H1 (cell line): ENCODE measurements around the gene COL5A1. TPM values are rescaled to one million over a fixed set of nuclear protein-coding genes. Genes with fewer than 3 reads are reported as not detected.
A peak's percentile ranks its signal among the peaks of the same experiment; 100 is the strongest.

Experiments used
- CTCF ChIA-PET: fragments of 300-600 bp; sonication (Branson Sonifier 250); formaldehyde crosslinking; loops from one replicate; lab custom pipeline; 2021; ENCODE audit not compliant: partially characterized antibody; lab: Charles Lee
- POLR2A ChIA-PET: fragments of 300-600 bp; sonication (Branson Sonifier 250); formaldehyde crosslinking; loops from one replicate; lab custom pipeline; 2021; ENCODE audit warnings: inconsistent platforms; ENCODE audit not compliant: partially characterized antibody; lab: Charles Lee
- DNase-seq, 2 experiments: peaks; one replicate each; pipeline versions ENCODE4 v3.0.0 to v3.0.0-alpha.2; 2010 to 2022; ENCODE audit warnings: low spot score in 2 of 2, low read depth in 1 of 2, mixed read lengths in 1 of 2
- FAIRE-seq: peaks from 2 replicates; lab custom pipeline; 2011; peaks lifted over from hg19 to GRCh38; lab: Jason Lieb, UNC
- H2AFZ ChIP-seq: 2 replicates; pipeline ENCODE4 v1.8.1; 2012; ENCODE audit warnings: low read length, inconsistent platforms
- H2AK5ac ChIP-seq: 2 replicates; pipeline ENCODE4 v1.6.1; 2013; ENCODE audit warnings: low read depth, low read length
- H2BK120ac ChIP-seq: replicated peaks from 2 replicates; pipeline ENCODE3; 2013; ENCODE audit warnings: low read depth, low read length, inconsistent platforms
- H2BK12ac ChIP-seq: 2 replicates; pipeline ENCODE4 v1.6.1; 2013; ENCODE audit warnings: low read depth, low read length
- H2BK15ac ChIP-seq: 2 replicates; pipeline ENCODE4 v1.6.1; 2013; ENCODE audit warnings: low read length
- H2BK20ac ChIP-seq: 2 replicates; pipeline ENCODE4 v1.6.1; 2013; ENCODE audit warnings: low read length
- H2BK5ac ChIP-seq: 2 replicates; pipeline ENCODE4 v1.6.1; 2013; ENCODE audit warnings: low read depth, low read length
- H3K14ac ChIP-seq: 2 replicates; pipeline ENCODE4 v1.6.1; 2013; ENCODE audit warnings: inconsistent platforms; ENCODE audit not compliant: insufficient read length
- H3K18ac ChIP-seq: 2 replicates; pipeline ENCODE4 v1.6.1; 2013; ENCODE audit warnings: low read length; ENCODE audit errors: extremely low read depth
- H3K23ac ChIP-seq: 2 replicates; pipeline ENCODE4 v1.6.1; 2013; ENCODE audit warnings: inconsistent platforms; ENCODE audit not compliant: insufficient read length
- H3K23me2 ChIP-seq: 2 replicates; pipeline ENCODE4 v1.6.1; 2013; ENCODE audit warnings: low read depth, low read length
- H3K27ac ChIP-seq: 2 replicates; pipeline ENCODE4 v1.6.1; 2011; ENCODE audit warnings: low read depth, low read length, inconsistent platforms
- H3K27me3 ChIP-seq, 4 experiments: replicated peaks in 1 of 4; 1 replicate in 1 of 4; 2 replicates in 3 of 4; pipeline versions ENCODE4 v1.6.1 to v1.8.1; 2011 to 2013; ENCODE audit warnings: low read length in 3 of 4, mild to moderate bottlenecking in 3 of 4, inconsistent platforms in 2 of 4, mixed read lengths in 2 of 4, moderate library complexity in 1 of 4; ENCODE audit not compliant: control insufficient read depth in 3 of 4, insufficient read depth in 3 of 4; ENCODE audit errors: extremely low read depth in 1 of 4
- H3K36me3 ChIP-seq, 4 experiments: 2 replicates each; pipeline versions ENCODE4 v1.6.1 to v1.8.1; 2011 to 2013; ENCODE audit warnings: mild to moderate bottlenecking in 4 of 4, low read length in 3 of 4, moderate library complexity in 2 of 4, control low read depth in 1 of 4, inconsistent platforms in 1 of 4; ENCODE audit not compliant: insufficient read depth in 4 of 4, control insufficient read depth in 2 of 4
- H3K4ac ChIP-seq: replicated peaks from 2 replicates; pipeline ENCODE3; 2013; ENCODE audit warnings: low read length, low read depth, mixed read lengths, inconsistent platforms; ENCODE audit not compliant: insufficient read length
- H3K4me1 ChIP-seq, 4 experiments: replicated peaks in 1 of 4; 1 replicate in 1 of 4; 2 replicates in 3 of 4; pipeline versions ENCODE4 v1.6.1 to v1.8.1; 2011 to 2013; ENCODE audit warnings: low read length in 3 of 4, inconsistent platforms in 2 of 4, mixed read lengths in 1 of 4; ENCODE audit not compliant: insufficient read depth in 4 of 4, control insufficient read depth in 3 of 4
- H3K4me2 ChIP-seq, 2 experiments: 2 replicates each; pipeline versions ENCODE4 v1.6.1 to v1.8.1; 2011 to 2013; ENCODE audit warnings: low read depth in 2 of 2, low read length in 2 of 2, control low read depth in 1 of 2, inconsistent platforms in 1 of 2, mild to moderate bottlenecking in 1 of 2; ENCODE audit not compliant: insufficient read depth in 1 of 2
- H3K4me3 ChIP-seq, 4 experiments: fragments of 200-600, 300-600 bp in 1 of 4; sonication (generic), shearing (Covaris generic), sonication (Bioruptor Twin) in 1 of 4; 2 replicates each; pipeline versions ENCODE4 v1.5.1 to v1.8.1; 2011 to 2016; ENCODE audit warnings: low read length in 4 of 4, low read depth in 3 of 4, control low read depth in 2 of 4, inconsistent platforms in 2 of 4, mild to moderate bottlenecking in 2 of 4, mixed read lengths in 1 of 4, moderate library complexity in 1 of 4; ENCODE audit not compliant: insufficient read depth in 2 of 4; ENCODE audit errors: extremely low read depth in 1 of 4
- H3K56ac ChIP-seq: replicated peaks from 2 replicates; pipeline ENCODE3; 2013; ENCODE audit warnings: low read depth, mild to moderate bottlenecking, mixed read lengths, low read length, inconsistent platforms; ENCODE audit not compliant: insufficient read length
- H3K79me1 ChIP-seq: 2 replicates; pipeline ENCODE4 v1.6.1; 2013; ENCODE audit warnings: low read depth, low read length, control low read depth
- H3K79me2 ChIP-seq, 2 experiments: 2 replicates each; pipeline versions ENCODE4 v1.6.1 to v1.8.1; 2012 to 2013; ENCODE audit warnings: low read length in 2 of 2, mild to moderate bottlenecking in 2 of 2, inconsistent platforms in 1 of 2; ENCODE audit not compliant: insufficient read depth in 2 of 2, control insufficient read depth in 1 of 2
- H3K9ac ChIP-seq, 4 experiments: replicated peaks in 1 of 4; 1 replicate in 1 of 4; 2 replicates in 3 of 4; pipeline versions ENCODE4 v1.6.1 to v1.8.1; 2011 to 2013; ENCODE audit warnings: low read depth in 3 of 4, low read length in 3 of 4, control low read depth in 2 of 4, mild to moderate bottlenecking in 2 of 4, moderate library complexity in 2 of 4, inconsistent platforms in 1 of 4; ENCODE audit errors: extremely low read depth in 1 of 4
- H3K9me3 ChIP-seq, 2 experiments: 2 replicates each; pipeline versions ENCODE4 v1.6.1 to v1.8.1; 2012 to 2013; ENCODE audit warnings: mild to moderate bottlenecking in 2 of 2, moderate library complexity in 2 of 2, control low read depth in 1 of 2, inconsistent platforms in 1 of 2, low read depth in 1 of 2, low read length in 1 of 2, mixed read lengths in 1 of 2; ENCODE audit not compliant: insufficient read depth in 2 of 2
- H4K20me1 ChIP-seq, 2 experiments: replicated peaks in 1 of 2; 2 replicates each; pipeline versions ENCODE3 to v1.8.1; 2011 to 2013; ENCODE audit warnings: inconsistent platforms in 2 of 2, low read length in 2 of 2, mild to moderate bottlenecking in 1 of 2; ENCODE audit not compliant: insufficient read depth in 2 of 2, control insufficient read depth in 1 of 2
- H4K5ac ChIP-seq: 2 replicates; pipeline ENCODE4 v1.6.1; 2013; ENCODE audit warnings: low read length, low read depth, mixed read lengths, inconsistent platforms; ENCODE audit not compliant: insufficient read length
- H4K8ac ChIP-seq: 2 replicates; pipeline ENCODE4 v1.8.0; 2013; ENCODE audit warnings: mild to moderate bottlenecking, moderate library complexity, low read length, inconsistent platforms; ENCODE audit not compliant: insufficient read depth; ENCODE audit errors: extremely low read depth
- H4K91ac ChIP-seq: replicated peaks from 2 replicates; pipeline ENCODE3; 2013; ENCODE audit warnings: low read length, mixed read lengths, inconsistent platforms; ENCODE audit not compliant: insufficient read length
- CBX5 ChIP-seq: fragments of 300-800, 300-1000 bp; sonication (generic); IDR thresholded peaks from 2 replicates; pipeline ENCODE4 v1.7.1; 2016; ENCODE audit warnings: antibody characterized with exemption, low read length, low read depth
- CHD2 ChIP-seq: IDR thresholded peaks from 2 replicates; pipeline ENCODE4 v1.6.1; 2012; ENCODE audit warnings: low read length, improper control_type of control experiment
- GTF2F1 ChIP-seq: IDR thresholded peaks from 2 replicates; pipeline ENCODE4 v1.6.1; 2012; ENCODE audit warnings: low read depth, low read length, improper control_type of control experiment, borderline replicate concordance
- HDAC2 ChIP-seq, 2 experiments: fragments of 300-600 bp in 1 of 2; sonication (generic) in 1 of 2; IDR thresholded peaks; 2 replicates each; pipeline ENCODE4 v1.6.1; 2011 to 2012; ENCODE audit warnings: low read depth in 2 of 2, low read length in 2 of 2, mild to moderate bottlenecking in 2 of 2, moderate library complexity in 2 of 2, borderline replicate concordance in 1 of 2, inconsistent platforms in 1 of 2
- JUND ChIP-seq: IDR thresholded peaks from 2 replicates; pipeline ENCODE4 v1.6.1; 2011; ENCODE audit warnings: mild to moderate bottlenecking, improper control_type of control experiment, low read length
- NANOG ChIP-seq: IDR thresholded peaks from 2 replicates; pipeline ENCODE4 v1.6.1; 2011; ENCODE audit warnings: low read length, low read depth, mild to moderate bottlenecking, inconsistent platforms; ENCODE audit not compliant: insufficient read depth, poor library complexity, severe bottlenecking
- PHF8 ChIP-seq: fragments of 200-600 bp; sonication (generic); conservative IDR thresholded peaks from 2 replicates; pipeline ENCODE4 v1.7.1; 2012; ENCODE audit warnings: low read depth, mild to moderate bottlenecking, inconsistent platforms, low read length, moderate library complexity
- POLR2AphosphoS5 ChIP-seq: IDR thresholded peaks from 2 replicates; pipeline ENCODE4 v1.6.1; 2011; ENCODE audit warnings: low read depth, low read length
- SAP30 ChIP-seq: fragments of 300-600 bp; sonication (generic); IDR thresholded peaks from 2 replicates; pipeline ENCODE4 v1.7.1; 2012; ENCODE audit warnings: low read length, moderate library complexity, mild to moderate bottlenecking, inconsistent platforms; ENCODE audit not compliant: insufficient read depth, insufficient replicate concordance
- SP1 ChIP-seq: IDR thresholded peaks from 2 replicates; pipeline ENCODE4 v1.6.1; 2011; ENCODE audit warnings: low read depth, low read length
- SUZ12 ChIP-seq: fragments of 200-600 bp; sonication (generic); IDR thresholded peaks from 2 replicates; pipeline ENCODE4 v1.6.1; 2012; ENCODE audit warnings: mild to moderate bottlenecking, inconsistent platforms, low read length, moderate library complexity, mixed read lengths
- TCF12 ChIP-seq: IDR thresholded peaks from 2 replicates; pipeline ENCODE4 v1.6.1; 2011; ENCODE audit warnings: low read depth, mild to moderate bottlenecking, low read length
- ZNF274 ChIP-seq: IDR thresholded peaks from 2 replicates; pipeline ENCODE4 v1.7.0; 2012; ENCODE audit warnings: low read length, borderline replicate concordance; ENCODE audit errors: extremely low read depth
- WGBS, 2 experiments: shearing (Covaris generic) in 1 of 2; methylation state at CpG; one replicate each; pipeline versions ENCODE4 v1.1.6 to v1.1.7; 2013 to 2015; ENCODE audit warnings: low lambda C conversion rate in 2 of 2, mixed read lengths in 2 of 2, inconsistent platforms in 1 of 2, low coverage in 1 of 2, missing lambda C conversion rate in 1 of 2; ENCODE audit not compliant: insufficient replicate concordance in 2 of 2, insufficient coverage in 1 of 2, insufficient read length in 1 of 2; ENCODE audit errors: extremely low coverage in 1 of 2, missing lambda C conversion rate in 1 of 2; 5-methylcytosine and 5-hydroxymethylcytosine counted together
- polyA plus RNA-seq, 7 experiments: library from polyadenylated mRNA; depleted of rRNA in 3 of 7; stranded (reverse) in 5 of 7; unstranded in 2 of 7; fragments of >200 nt in 5 of 7; fragments of 200-250 nt in 2 of 7; gene quantifications; 1 replicate in 5 of 7; 2 replicates in 1 of 7; 4 replicates in 1 of 7; pipeline versions ENCODE4 v1.2.1 to v1.2.3, GENCODE V29; 2011 to 2013; ENCODE audit warnings: missing spikeins in 2 of 7, mixed read lengths in 2 of 7
- total RNA-seq: library from RNA; stranded (reverse); fragmentation: NEBNext Ultra II Directional; extraction: Animal tissue kit (Norgen Biotek cat#: 25700); gene quantifications from 2 replicates; pipeline ENCODE4 v1.2.1, GENCODE V29; 2021
- TF ChIP-seq, protein P1 (sequence below): IDR thresholded peaks from 2 replicates; pipeline ENCODE4 v1.6.1; 2011; ENCODE audit warnings: low read depth, mild to moderate bottlenecking, low read length; ENCODE audit not compliant: insufficient read depth

COL5A1 gene
- total and polyA plus RNA-seq, 2 of the 8 experiments (the other 6 are each of a cell fraction or from before 2014, with no cell fraction given), result 3.8 to 12.0 TPM

DNA sequence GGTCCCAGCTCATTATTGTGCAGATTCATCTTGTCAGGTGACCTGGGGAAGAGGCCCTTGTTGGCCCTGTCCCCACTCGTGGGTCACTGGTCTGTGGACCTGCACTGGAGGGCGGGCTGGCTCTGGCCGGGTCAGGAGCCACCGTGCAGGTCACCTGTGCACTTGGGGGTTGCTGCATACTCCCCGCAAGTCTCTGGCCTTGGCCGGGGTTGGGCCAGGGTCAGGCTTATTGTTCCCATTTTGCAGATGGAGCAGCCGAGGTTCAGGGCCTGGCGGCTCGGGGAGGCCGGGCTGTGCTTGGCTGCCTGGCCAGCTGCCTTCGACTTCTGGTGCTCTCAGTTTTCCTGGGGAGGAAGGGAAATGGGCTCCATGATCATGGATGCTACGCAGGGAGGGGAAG, 130.7 kb downstream of the COL5A1 start:
- no peak overlapping the region for H3K4me3 ChIP-seq
- H3K23me2 ChIP-seq, result no peaks in the 10 kb centered on the region
- no peak for FAIRE-seq
- H3K9ac ChIP-seq, result no peak overlapping the region
- POLR2A ChIA-PET, result no interaction called here
- no peak overlapping the region for H3K27ac ChIP-seq
- no peaks in the 10 kb centered on the region for H3K36me3 ChIP-seq
- no peak overlapping the region for H3K56ac ChIP-seq
- no peak overlapping the region for H2BK12ac ChIP-seq
- H3K4me2 ChIP-seq, result no peak overlapping the region
- no peak overlapping the region for H3K18ac ChIP-seq
- no peak overlapping the region for H2BK15ac ChIP-seq
- WGBS, 2 experiments, result 84% methylated on average over 12 of the region's 12 CpGs; no CpG with 5 or more reads in 1 of the 2 experiments
- H3K79me2 ChIP-seq, result no peaks in the 10 kb centered on the region
- H4K20me1 ChIP-seq, result no peaks in the 10 kb centered on the region
- H3K4me1 ChIP-seq, result no peaks in the 10 kb centered on the region; a peak in 1 of 7 replicates
- CTCF ChIA-PET, result interaction anchor here (0.9 to 3.2 kb wide), 6 partner anchors 11 to 644 kb away, joined by 3 to 11 read pairs (median 3); no protein-coding TSS in a partner anchor
- peak overlapping the region; percentile 58; the same call in 1 of the 2 replicates for H4K8ac ChIP-seq
- H3K9me3 ChIP-seq, result no peaks in the 10 kb centered on the region
- H3K79me1 ChIP-seq, result no peaks in the 10 kb centered on the region
- H2BK120ac ChIP-seq, result no peak overlapping the region
- H4K5ac ChIP-seq, result no peak overlapping the region
- no peak overlapping the region for H3K14ac ChIP-seq
- no peak for DNase-seq
- H2AK5ac ChIP-seq, result no peak overlapping the region
- no peak overlapping the region for H3K4ac ChIP-seq
- H2BK5ac ChIP-seq, result no peak overlapping the region
- no peak overlapping the region for H2AFZ ChIP-seq
- H4K91ac ChIP-seq, result no peak overlapping the region
- no peak overlapping the region for H3K23ac ChIP-seq
- H2BK20ac ChIP-seq, result no peak overlapping the region
- no peaks in the 10 kb centered on the region for H3K27me3 ChIP-seq
- no peak for TF ChIP-seq NANOG
- TF ChIP-seq TCF12, result no peak
- no peak for TF ChIP-seq SAP30
- TF ChIP-seq GTF2F1, result no peak
- no peak for TF ChIP-seq ZNF274
- no peak for TF ChIP-seq CHD2
- TF ChIP-seq SP1, result no peak
- no peak for TF ChIP-seq CBX5
- no peak for TF ChIP-seq JUND
- TF ChIP-seq SUZ12, result no peak
- no peak for TF ChIP-seq PHF8
- TF ChIP-seq, protein P1, sequence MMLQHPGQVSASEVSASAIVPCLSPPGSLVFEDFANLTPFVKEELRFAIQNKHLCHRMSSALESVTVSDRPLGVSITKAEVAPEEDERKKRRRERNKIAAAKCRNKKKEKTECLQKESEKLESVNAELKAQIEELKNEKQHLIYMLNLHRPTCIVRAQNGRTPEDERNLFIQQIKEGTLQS, result no peak
- TF ChIP-seq HDAC2 (IDR thresholded peaks at IDR 0.05; ENCODE audit: borderline replicate concordance in 1 of 2, low read depth in 2 of 2, low read length in 2 of 2), result no peak
- TF ChIP-seq POLR2AphosphoS5, result no peak
